Right atrium auricular region (tissue), 2 donors: Measurements from ENCODE around the gene NACA. TPM values are rescaled to one million over a fixed set of nuclear protein-coding genes. Genes with fewer than 3 reads are reported as not detected.

Experiments used
- DNase-seq: peaks from one replicate; pipeline ENCODE4 v3.0.0-alpha.2; 2019; ENCODE audit warnings: low spot score
- H3K27ac ChIP-seq, 2 donors: fragments of 200-600 bp; sonication (generic); 1 replicate in 1 of 2; 2 replicates in 1 of 2; pipeline ENCODE4 v1.5.1; 2016 to 2019
- H3K27me3 ChIP-seq, 2 donors: fragments of 200-600 bp; sonication (generic); one replicate each; pipeline versions ENCODE4 v1.5.1 to v1.6.0; 2017 to 2019
- H3K36me3 ChIP-seq: fragments of 200-600 bp; sonication (generic); one replicate; pipeline ENCODE4 v1.5.1; 2016
- H3K4me1 ChIP-seq, 2 donors: fragments of 200-600 bp; sonication (generic); one replicate each; pipeline versions ENCODE4 v1.5.1 to v1.6.0; 2017 to 2019
- H3K4me3 ChIP-seq, 2 donors: fragments of 200-600 bp; sonication (generic); 1 replicate in 1 of 2; 2 replicates in 1 of 2; pipeline ENCODE4 v1.5.1; 2017 to 2019; ENCODE audit warnings: mild to moderate bottlenecking in 1 of 2, moderate library complexity in 1 of 2
- H3K9me3 ChIP-seq, 2 donors: fragments of 200-600 bp; sonication (generic); one replicate each; pipeline ENCODE4 v1.5.1; 2019
- CTCF ChIP-seq, 2 donors: fragments of 200-600 bp; sonication (generic); IDR thresholded peaks; one replicate each; pipeline ENCODE4 v1.5.1; 2019; ENCODE audit warnings: antibody characterized with exemption in 2 of 2
- total RNA-seq, 2 donors: library from RNA; depleted of rRNA; stranded (reverse); fragments of >200 nt; gene quantifications; one replicate each; pipeline ENCODE4 v1.1.0, GENCODE V29; 2016

NACA gene
- total RNA-seq, 2 donors from 2014 or later: 529 to 636 TPM

GRCh38 chr12:56723352-56723751 lies 1.7 kb downstream of the NACA start:
- H3K27me3 ChIP-seq: no peaks in the 10 kb centered on the region
- H3K27ac ChIP-seq: peak overlapping the region; percentile 95 to 96
- TF ChIP-seq CTCF (IDR thresholded peaks at IDR 0.05): no peak
- peaks cover 30% of the 10 kb centered on the region for H3K36me3 ChIP-seq
- H3K9me3 ChIP-seq: no peaks in the 10 kb centered on the region
- peak overlapping the region; percentile 76 to 83 for H3K4me3 ChIP-seq
- DNase-seq: no peak
- peaks cover 0 to 64% of the 10 kb centered on the region in 2 donors for H3K4me1 ChIP-seq

- peaks cover 0 to 70% of the 10 kb centered on the region in 2 donors for H3K4me1 ChIP-seq
- H3K4me3 ChIP-seq: peak overlapping the region in 1 of 2 donors; percentile 76
- H3K27ac ChIP-seq: peak overlapping the region; percentile 95 to 96
- TF ChIP-seq CTCF (IDR thresholded peaks at IDR 0.05): no peak
- peaks cover 30% of the 10 kb centered on the region for H3K36me3 ChIP-seq
- H3K27me3 ChIP-seq: no peaks in the 10 kb centered on the region
- no peaks in the 10 kb centered on the region for H3K9me3 ChIP-seq
- no peak for DNase-seq
These were observed 2.3 kb downstream of the NACA start for GRCh38 chr12:56722832-56723231.

- H3K4me3 ChIP-seq: peak overlapping the region in 1 of 2 donors; percentile 16
- no peak for TF ChIP-seq CTCF (IDR thresholded peaks at IDR 0.05)
- DNase-seq: no peak
- H3K4me1 ChIP-seq: peaks cover 0 to 81% of the 10 kb centered on the region in 2 donors
- H3K36me3 ChIP-seq: peaks cover 35% of the 10 kb centered on the region
- H3K27ac ChIP-seq: peak overlapping the region; percentile 95 to 96
- no peaks in the 10 kb centered on the region for H3K9me3 ChIP-seq
- no peaks in the 10 kb centered on the region for H3K27me3 ChIP-seq
These were observed 3.4 kb downstream of the NACA start for GRCh38 chr12:56721721-56722120.

- H3K36me3 ChIP-seq: peaks cover 35% of the 10 kb centered on the region
- no peaks in the 10 kb centered on the region for H3K9me3 ChIP-seq
- DNase-seq: peak; percentile 23
- H3K27me3 ChIP-seq: no peaks in the 10 kb centered on the region
- peaks cover 0 to 86% of the 10 kb centered on the region in 2 donors for H3K4me1 ChIP-seq
- H3K4me3 ChIP-seq: no peak overlapping the region
- no peak for TF ChIP-seq CTCF (IDR thresholded peaks at IDR 0.05)
- H3K27ac ChIP-seq: peak overlapping the region; percentile 95 to 96
These were observed 3.9 kb downstream of the NACA start for GRCh38 chr12:56721216-56721615.

GRCh38 chr12:56720731-56721151 lies 4.4 kb downstream of the NACA start:
- Histone ChIP-seq H3K4me3 (no peak overlapping the region), H3K9me3 (no peaks in the 10 kb centered on the region), H3K4me1 (peaks cover 0 to 87% of the 10 kb centered on the region in 2 donors), H3K27ac (peak overlapping the region; percentile 95 to 96), H3K27me3 (no peaks in the 10 kb centered on the region), H3K36me3 (peaks cover 35% of the 10 kb centered on the region)
- no peak for DNase-seq
- TF ChIP-seq CTCF (IDR thresholded peaks at IDR 0.05): no peak

GRCh38 chr12:56719056-56719455 lies 6.0 kb downstream of the NACA start:
- H3K27ac ChIP-seq: no peak overlapping the region
- no peaks in the 10 kb centered on the region for H3K27me3 ChIP-seq
- no peak for TF ChIP-seq CTCF (IDR thresholded peaks at IDR 0.05)
- H3K36me3 ChIP-seq: peaks cover 41% of the 10 kb centered on the region
- H3K9me3 ChIP-seq: no peaks in the 10 kb centered on the region
- peaks cover 0 to 84% of the 10 kb centered on the region in 2 donors for H3K4me1 ChIP-seq
- DNase-seq: no peak
- no peak overlapping the region for H3K4me3 ChIP-seq
